GM12878 (cell line): ENCODE results near the gene IFNA21. TPM values are rescaled to one million over a fixed set of nuclear protein-coding genes. Genes with fewer than 3 reads are reported as not detected.
A peak's percentile ranks its signal among the peaks of the same experiment; 100 is the strongest.

Source experiments
- ATAC-seq: fragments of 200-7000 bp; cut with Tn5 transposase; 3 replicates; pipeline ENCODE4 v1.9.1; 2020; ENCODE audit warnings: mild to moderate bottlenecking, moderate library complexity
- BruUV-seq: library from RNA; stranded (reverse); fragments of 400-500 nt; replicated peaks from 2 replicates; lab custom pipeline; 2021; lab: Mats Ljungman, UMichigan
- CTCF ChIA-PET: fragments of 300-600 bp; sonication (Branson Sonifier 250); formaldehyde crosslinking; extraction: SDS; loops from one replicate; lab custom pipeline; 2021; ENCODE audit warnings: inconsistent platforms; lab: Yijun Ruan, JAX
- POLR2A ChIA-PET: fragments of 350-600 bp; formaldehyde crosslinking; extraction: SDS; loops from one replicate; lab custom pipeline; 2021; ENCODE audit warnings: inconsistent platforms; lab: Charles Lee
- RAD21 ChIA-PET: fragments of 300-600 bp; sonication (Branson Sonifier 250); formaldehyde crosslinking; loops from one replicate; lab custom pipeline; 2023; ENCODE audit warnings: antibody characterized with exemption; ENCODE audit not compliant: unreplicated experiment; lab: Charles Lee
- SMC1A ChIA-PET: fragments of 300-600 bp; sonication (Branson Sonifier 250); formaldehyde crosslinking; loops from one replicate; lab custom pipeline; 2023; ENCODE audit not compliant: unreplicated experiment, uncharacterized antibody; lab: Charles Lee
- DNase-seq: peaks from one replicate; pipeline ENCODE4 v3.0.0-alpha.2; 2011; ENCODE audit warnings: low read depth, low spot score
- FAIRE-seq: peaks from 3 replicates; lab custom pipeline; 2011; peaks lifted over from hg19 to GRCh38; lab: Jason Lieb, UNC
- H2AFZ ChIP-seq: 2 replicates; pipeline ENCODE4 v1.6.0; 2011; ENCODE audit warnings: low read depth, low read length, control low read depth; ENCODE audit not compliant: control insufficient read depth
- H3K27ac ChIP-seq: 2 replicates; pipeline ENCODE4 v1.5.1; 2011; ENCODE audit warnings: control low read depth; ENCODE audit not compliant: control insufficient read depth, insufficient read depth
- H3K27me3 ChIP-seq, 2 experiments: replicated peaks in 1 of 2; 2 replicates each; pipeline versions ENCODE4 v1.6.0 to v1.6.1; 2011; ENCODE audit warnings: low read length in 1 of 2; ENCODE audit not compliant: control insufficient read depth in 2 of 2, insufficient read depth in 2 of 2
- H3K36me3 ChIP-seq, 2 experiments: 2 replicates each; pipeline ENCODE4 v1.5.1; 2011; ENCODE audit warnings: low read length in 1 of 2; ENCODE audit not compliant: control insufficient read depth in 2 of 2, insufficient read depth in 2 of 2
- H3K4me1 ChIP-seq: 2 replicates; pipeline ENCODE4 v1.6.1; 2011; ENCODE audit warnings: mild to moderate bottlenecking, low read length, moderate library complexity, mixed read lengths; ENCODE audit not compliant: control insufficient read depth, insufficient read depth
- H3K4me2 ChIP-seq: 2 replicates; pipeline ENCODE4 v1.6.0; 2011; ENCODE audit warnings: control low read depth; ENCODE audit not compliant: control insufficient read depth, insufficient read depth
- H3K4me3 ChIP-seq: fragments of 200-600 bp; sonication (generic); 2 replicates; pipeline ENCODE4 v1.5.1; 2016
- H3K79me2 ChIP-seq: 2 replicates; pipeline ENCODE4 v1.6.0; 2011; ENCODE audit warnings: low read length; ENCODE audit not compliant: control insufficient read depth, insufficient read depth
- H3K9ac ChIP-seq: 2 replicates; pipeline ENCODE4 v1.8.0; 2011; ENCODE audit warnings: low read length, control low read depth, mixed read lengths; ENCODE audit not compliant: control insufficient read depth, insufficient read depth
- H3K9me3 ChIP-seq: replicated peaks from 3 replicates; pipeline ENCODE4 v1.5.1; 2011; ENCODE audit warnings: mild to moderate bottlenecking, low read length; ENCODE audit not compliant: control insufficient read depth, insufficient read depth
- H4K20me1 ChIP-seq: 2 replicates; pipeline ENCODE4 v1.6.0; 2011; ENCODE audit not compliant: control insufficient read depth, insufficient read depth
- FOXK2 ChIP-seq: fragments of 450-650 bp; IDR thresholded peaks from 2 replicates; pipeline ENCODE4 v1.6.1; 2017; ENCODE audit warnings: mild to moderate bottlenecking, moderate library complexity
- KLF5 ChIP-seq: fragments of 450-650 bp; IDR thresholded peaks from 2 replicates; pipeline ENCODE4 v1.6.1; 2014; ENCODE audit warnings: mild to moderate bottlenecking; ENCODE audit not compliant: partially characterized antibody
- NFYB ChIP-seq: IDR thresholded peaks from 2 replicates; pipeline ENCODE4 v1.6.1; 2011; ENCODE audit warnings: low read depth, mild to moderate bottlenecking, low read length, improper control_type of control experiment, moderate library complexity; ENCODE audit not compliant: insufficient read depth
- NR2C1 ChIP-seq: fragments of 450-650 bp; IDR thresholded peaks from 2 replicates; pipeline ENCODE4 v1.6.1; 2017; ENCODE audit warnings: antibody characterized with exemption, mild to moderate bottlenecking, moderate library complexity
- PAX8 ChIP-seq: fragments of 450-650 bp; IDR thresholded peaks from 2 replicates; pipeline ENCODE4 v1.6.1; 2017; ENCODE audit warnings: mild to moderate bottlenecking, moderate library complexity
- SP1 ChIP-seq: IDR thresholded peaks from one replicate; pipeline ENCODE4 v1.6.1; 2011; ENCODE audit warnings: low read depth, low read length
- SPI1 ChIP-seq: IDR thresholded peaks from 2 replicates; pipeline ENCODE4 v1.6.1; 2011; ENCODE audit warnings: low read depth, mild to moderate bottlenecking, low read length, moderate library complexity, borderline replicate concordance; ENCODE audit not compliant: insufficient read depth
- YY1 ChIP-seq: IDR thresholded peaks from 2 replicates; pipeline ENCODE4 v1.6.1; 2011; ENCODE audit warnings: low read depth, mild to moderate bottlenecking, low read length
- ZZZ3 ChIP-seq: IDR thresholded peaks from 2 replicates; pipeline ENCODE4 v1.6.1; 2011; ENCODE audit warnings: low read depth; ENCODE audit not compliant: control insufficient read depth, insufficient read length
- WGBS: methylation state at CpG from one replicate; pipeline ENCODE4 v1.1.6; 2016; ENCODE audit warnings: low lambda C conversion rate; ENCODE audit not compliant: insufficient replicate concordance, insufficient coverage; ENCODE audit errors: missing lambda C conversion rate; 5-methylcytosine and 5-hydroxymethylcytosine counted together
- in situ Hi-C: fragments of 300-500 bp; cut with MboI; formaldehyde crosslinking; loops from 9 replicates; pipeline ENCODE4 v1.14.3; 2018; ENCODE audit warnings: mixed read lengths
- intact Hi-C: fragments of 100-400 bp; cut with micrococcal nuclease; formaldehyde crosslinking; loops from one replicate; pipeline ENCODE4 v1.14.2; 2022; ENCODE audit not compliant: unreplicated experiment
- polyA plus RNA-seq, 11 experiments: library from polyadenylated mRNA; depleted of rRNA in 4 of 11; unstranded in 6 of 11; stranded (reverse) in 5 of 11; fragments of >200 nt; fragmentation: Nextera tagmentation in 4 of 11; fragmentation: Illumina TruSeq in 1 of 11; extraction: Ambion mirVana in 4 of 11; extraction: Trizol in 1 of 11; gene quantifications; 1 replicate in 1 of 11; 2 replicates in 10 of 11; pipeline versions ENCODE4 v1.2.1 to v1.2.3, GENCODE V29; 2011 to 2016; ENCODE audit warnings: inconsistent platforms in 2 of 11, missing spikeins in 2 of 11, low read depth in 1 of 11
- total RNA-seq, 4 experiments: library from RNA; depleted of rRNA in 3 of 4; stranded (reverse); fragments of >200 nt in 3 of 4; fragmentation: Illumina TruSeq in 1 of 4; extraction: Trizol in 1 of 4; gene quantifications; 2 replicates each; pipeline versions ENCODE4 v1.2.1 to v1.2.3, GENCODE V29; 2013 to 2021
- TF ChIP-seq, protein P1 (sequence below): IDR thresholded peaks from 2 replicates; pipeline ENCODE4 v1.6.1; 2012; ENCODE audit warnings: low read depth, low read length, improper control_type of control experiment

The IFNA21 gene
- total and polyA plus RNA-seq, 10 of the 15 experiments (the other 5 are each of a cell fraction or from before 2014, with no cell fraction given) = not detected

DNA sequence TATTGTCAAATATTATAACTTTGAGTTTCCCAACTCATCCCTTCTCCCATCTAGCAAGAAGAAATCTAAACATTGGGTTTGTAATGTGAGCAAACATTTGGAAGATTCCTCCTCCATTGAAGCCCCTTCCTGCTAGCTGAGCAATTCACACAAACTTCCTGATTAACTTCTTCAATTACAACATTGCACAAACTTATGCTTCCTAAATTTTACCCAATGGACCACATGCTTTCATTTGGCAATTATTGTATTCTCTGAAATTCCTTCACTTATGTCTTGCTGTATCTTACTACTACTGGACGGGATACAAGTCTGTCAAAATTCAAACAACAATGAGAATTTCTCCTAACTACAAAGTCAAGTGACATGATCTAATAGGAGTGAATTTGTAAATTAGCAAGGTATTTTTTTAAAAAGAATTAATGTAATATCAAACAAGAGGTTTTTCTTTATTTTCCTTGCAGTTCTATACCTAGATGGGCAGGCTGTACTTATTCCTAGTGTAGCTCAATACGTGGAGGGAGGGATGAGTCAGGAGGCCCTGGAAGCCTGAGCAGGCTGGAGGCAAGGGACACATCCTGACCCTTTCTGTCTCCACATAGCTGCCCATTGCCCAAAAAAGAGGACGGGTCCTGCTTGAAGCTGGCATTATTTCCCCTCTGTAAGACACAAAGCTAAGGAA, 13.0 kb downstream of the IFNA21 start:
- RAD21 ChIA-PET = no interaction called here

DNA sequence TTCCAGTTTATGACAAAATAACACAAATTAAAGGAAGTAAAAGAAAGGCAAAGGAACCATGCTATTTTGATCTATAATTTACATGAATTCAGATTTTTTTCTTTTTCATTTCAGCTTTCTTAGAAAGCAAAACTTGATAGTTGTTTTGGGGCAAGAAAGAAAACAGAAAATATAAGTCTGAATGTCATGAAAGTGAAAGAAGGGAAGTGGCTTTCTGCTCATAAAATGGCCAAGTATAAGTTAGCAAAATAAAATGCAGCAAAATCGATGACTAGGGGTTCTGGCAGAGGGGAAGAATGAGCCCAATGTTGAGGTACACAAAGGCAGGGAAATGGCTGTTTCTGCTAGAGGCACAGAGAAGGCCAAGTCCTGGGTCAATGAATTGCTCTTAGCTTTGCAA, 21.9 kb downstream of the IFNA21 start:
- peak; percentile 56 for FAIRE-seq

More for the DNA sequence above, 13.0 kb downstream of the IFNA21 start:
- Histone ChIP-seq H3K27me3 (no peaks in the 10 kb centered on the region), H3K4me3 (no peak overlapping the region), H3K4me2 (no peak overlapping the region), H3K9me3 (no peaks in the 10 kb centered on the region; the same call in 1 of the 3 replicates), H2AFZ (peak overlapping the region; percentile 78), H3K9ac (no peak overlapping the region)
- SMC1A ChIA-PET = interaction anchor here (1.1 to 1.4 kb wide), 5 partner anchors 9 to 176 kb away, joined by 3 to 5 read pairs (median 3); no protein-coding TSS in a partner anchor
- 25% methylated on average over 3 of the region's 3 CpGs for WGBS
- DNase-seq = no peak
- ATAC-seq = peak; percentile 60
- in situ Hi-C loops = no loop called here
- POLR2A ChIA-PET = no interaction called here
- FAIRE-seq = peak; percentile 35
- CTCF ChIA-PET = interaction anchor here (0.8 to 3.2 kb wide), 9 partner anchors 9 to 302 kb away, joined by 3 to 13 read pairs (median 5); partner anchors contain the start of gene IFNW1
- BruUV-seq = no TSS peak
- no peak for TF ChIP-seq KLF5
- TF ChIP-seq NR2C1 = no peak
- no peak for TF ChIP-seq SP1
- TF ChIP-seq PAX8 = no peak
- no peak for TF ChIP-seq SPI1
- TF ChIP-seq NFYB = no peak
- TF ChIP-seq FOXK2 = no peak
- TF ChIP-seq, protein P1, sequence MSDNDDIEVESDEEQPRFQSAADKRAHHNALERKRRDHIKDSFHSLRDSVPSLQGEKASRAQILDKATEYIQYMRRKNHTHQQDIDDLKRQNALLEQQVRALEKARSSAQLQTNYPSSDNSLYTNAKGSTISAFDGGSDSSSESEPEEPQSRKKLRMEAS = no peak
- TF ChIP-seq, all 136 proteins: peak for 0
- Histone ChIP-seq H4K20me1 (no peaks in the 10 kb centered on the region), H3K36me3 (no peaks in the 10 kb centered on the region), H3K27ac (no peak overlapping the region), H3K79me2 (no peaks in the 10 kb centered on the region), H3K4me1 (no peaks in the 10 kb centered on the region)
- intact Hi-C loops = no loop called here

More for the DNA sequence above, 21.9 kb downstream of the IFNA21 start:
- no peaks in the 10 kb centered on the region for H4K20me1 ChIP-seq
- peak overlapping the region; percentile 45 for H3K27ac ChIP-seq
- CTCF ChIA-PET = interaction anchor here (1.0 kb wide), 2 partner anchors 9 to 39 kb away, joined by 3 to 5 read pairs; no protein-coding TSS in a partner anchor
- intact Hi-C loops (no loop called here), in situ Hi-C loops (no loop called here)
- SMC1A ChIA-PET = interaction anchor here (1.0 kb wide), 1 partner anchor 9 kb away, joined by 4 read pairs; no protein-coding TSS in a partner anchor
- H3K79me2 ChIP-seq = no peaks in the 10 kb centered on the region
- TF ChIP-seq ZZZ3 (no peak), YY1 (peak; percentile 37; the same call in 1 of the 2 replicates), SPI1 (peak; percentile 84)
- no TSS peak for BruUV-seq
- no peaks in the 10 kb centered on the region for H3K27me3 ChIP-seq
- H3K9ac ChIP-seq = no peak overlapping the region
- DNase-seq (peak; percentile 30), ATAC-seq (peak; percentile 81)
- H3K4me3 ChIP-seq = no peak overlapping the region
- peaks cover 3% of the 10 kb centered on the region for H3K9me3 ChIP-seq
- H3K36me3 ChIP-seq = no peaks in the 10 kb centered on the region
- POLR2A ChIA-PET = no interaction called here
- WGBS = 7% methylated on average over 1 of the region's 1 CpG
- peak overlapping the region; percentile 89 for H2AFZ ChIP-seq
- peak overlapping the region; percentile 21; the same call in 1 of the 2 replicates for H3K4me2 ChIP-seq
- RAD21 ChIA-PET = no interaction called here
- peaks cover 22% of the 10 kb centered on the region for H3K4me1 ChIP-seq
